Stimulated activated CD4-positive, alpha-beta T cell treated with anti-CD3 and anti-CD28 coated beads, Interleukin-2, amount 100 ng/mL, for 48 hours (primary cell): ENCODE measurements around the gene HTT-AS.
A peak's percentile ranks its signal among the peaks of the same experiment; 100 is the strongest.
"Not testable (repeated sequence)": the region's sequence is repeated elsewhere in the genome, so short reads cannot be mapped to it uniquely, and the experiment has no call there.

Source experiments
- DNase-seq, 2 donors: peaks; one replicate each; pipeline ENCODE4 v3.0.0-alpha.2; 2020

The HTT-AS gene

GRCh38 chr4:3085948-3086670, 11.8 kb upstream of the HTT-AS start:
- no peak for DNase-seq

- DNase-seq, result no peak
Observed at GRCh38 chr4:3083732-3084131, 9.4 kb upstream of the HTT-AS start.

GRCh38 chr4:3082925-3083515, 8.7 kb upstream of the HTT-AS start:
- no peak for DNase-seq

- DNase-seq, result no peak
Observed at GRCh38 chr4:3079694-3080123, 5.4 kb upstream of the HTT-AS start.

GRCh38 chr4:3077796-3078195, 3.5 kb upstream of the HTT-AS start:
- DNase-seq, result no peak

- no peak for DNase-seq
Observed at GRCh38 chr4:3075652-3075981, 1.3 kb upstream of the HTT-AS start.

GRCh38 chr4:3074846-3075651, 711 bp upstream of the HTT-AS start:
- peak in 1 of 2 donors; percentile 25 for DNase-seq

- no peak for DNase-seq
Observed at GRCh38 chr4:3073158-3074077, 920 bp downstream of the HTT-AS start.

GRCh38 chr4:3071811-3072210, 2.5 kb downstream of the HTT-AS start:
- no peak for DNase-seq

- DNase-seq, result no peak
Observed at GRCh38 chr4:3070709-3071500, 3.4 kb downstream of the HTT-AS start.

GRCh38 chr4:3069661-3070199, 4.6 kb downstream of the HTT-AS start:
- DNase-seq, result no peak

GRCh38 chr4:3067473-3068001, 6.8 kb downstream of the HTT-AS start:
- no peak for DNase-seq

GRCh38 chr4:3066836-3067400, 7.4 kb downstream of the HTT-AS start:
- DNase-seq, result no peak

GRCh38 chr4:3065551-3065950, 8.8 kb downstream of the HTT-AS start:
- no peak for DNase-seq

GRCh38 chr4:3062471-3062870, 11.9 kb downstream of the HTT-AS start:
- DNase-seq, result no peak

GRCh38 chr4:3060946-3061345, 13.4 kb downstream of the HTT-AS start:
- no peak for DNase-seq

- DNase-seq, result no peak
Observed at GRCh38 chr4:3059943-3060342, 14.4 kb downstream of the HTT-AS start.

GRCh38 chr4:3054169-3054759, 20.1 kb downstream of the HTT-AS start:
- no peak for DNase-seq

GRCh38 chr4:3051141-3051897, 23.0 kb downstream of the HTT-AS start:
- DNase-seq, result not testable (repeated sequence)
